ENCODE data around the gene DCHS2.

Gene DCHS2

DNA sequence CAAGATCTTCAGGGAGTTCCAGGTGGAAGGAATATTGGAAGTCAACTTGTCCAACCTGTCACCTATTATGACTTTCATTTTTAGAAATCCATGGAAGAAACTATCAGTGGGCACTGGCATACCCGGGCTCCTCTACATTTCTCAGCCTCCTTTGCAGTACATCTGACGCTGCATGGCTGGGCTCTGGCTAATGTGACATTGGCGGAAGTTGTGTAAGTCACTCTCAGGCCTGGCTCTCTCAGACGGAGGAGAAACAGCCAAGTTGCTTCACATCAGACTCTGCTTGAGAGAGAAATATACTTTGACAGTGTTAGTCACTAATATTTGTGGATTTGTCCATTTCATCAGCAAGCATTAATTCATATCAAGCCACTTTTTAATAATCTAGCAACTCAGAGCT lies 4.5 kb downstream of the DCHS2 start:
- no peak for DNase-seq

DNA sequence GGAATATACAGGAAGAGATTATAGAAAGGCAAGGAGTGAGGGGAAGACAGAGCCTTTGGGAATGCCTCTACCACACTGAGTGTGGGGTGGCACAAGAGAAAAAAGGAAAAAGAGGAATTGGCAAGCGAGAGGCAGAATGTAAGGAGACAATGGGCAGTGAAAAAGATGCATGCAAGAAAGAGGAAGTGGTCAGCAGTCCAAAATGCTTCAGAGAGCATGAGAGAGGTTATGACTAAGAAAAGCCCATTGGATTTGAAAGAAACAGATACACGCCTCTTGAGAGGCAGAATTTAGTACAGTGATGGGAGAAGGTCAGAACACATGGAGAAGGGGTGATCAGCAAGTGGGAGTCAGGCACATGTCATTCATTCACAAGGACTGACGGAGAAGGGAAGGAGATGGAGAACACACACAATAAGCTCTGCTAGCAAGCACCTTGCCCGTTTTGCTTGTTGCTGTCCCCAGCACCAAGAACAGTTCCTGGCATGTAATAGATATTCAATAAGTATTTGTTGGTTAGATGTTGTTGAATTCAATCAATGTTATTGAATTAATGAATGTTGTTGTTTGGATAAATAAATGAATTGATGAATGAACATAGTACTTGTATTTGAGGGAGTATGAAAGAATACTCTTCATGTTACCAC lies 6.3 kb downstream of the DCHS2 start:
- DNase-seq: no peak

DNA sequence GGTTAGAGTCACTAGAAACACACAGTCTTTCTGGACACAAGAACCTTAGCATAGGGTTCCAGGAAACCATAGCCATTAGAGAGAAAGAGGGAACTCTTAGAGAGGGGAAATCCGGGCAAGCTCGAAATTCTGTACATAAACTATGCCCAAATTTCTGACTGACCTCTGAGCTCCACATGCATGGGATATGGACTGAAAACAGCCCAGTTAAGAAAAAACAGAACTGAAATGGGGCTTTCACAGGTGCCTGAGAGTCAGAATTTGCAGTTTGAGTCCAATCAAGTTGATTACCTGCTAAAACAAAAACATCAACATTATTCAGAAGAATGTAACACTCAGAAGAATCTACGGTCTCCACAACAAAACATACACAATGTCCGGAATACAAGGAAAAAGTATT lies 13.1 kb downstream of the DCHS2 start:
- no peak for DNase-seq

DNA sequence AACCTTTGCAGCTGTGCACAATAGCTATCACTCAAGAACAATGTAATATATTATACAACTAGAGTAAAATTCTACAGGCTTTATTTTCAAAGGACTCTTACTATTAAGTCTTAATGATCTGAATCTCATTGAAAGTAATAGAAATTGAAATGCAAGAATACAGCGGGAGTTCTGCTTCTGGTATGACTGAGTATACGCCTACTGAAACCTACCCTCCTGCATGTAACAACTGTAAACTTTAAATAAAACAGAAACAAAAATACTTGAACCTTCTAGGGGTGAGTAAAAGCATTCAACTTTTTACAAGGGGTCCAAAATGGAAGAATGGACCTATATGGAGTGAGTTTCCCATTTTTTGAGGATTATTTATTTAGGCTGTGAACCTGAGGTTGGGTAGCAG lies 13.5 kb downstream of the DCHS2 start:
- no peak for DNase-seq

DNA sequence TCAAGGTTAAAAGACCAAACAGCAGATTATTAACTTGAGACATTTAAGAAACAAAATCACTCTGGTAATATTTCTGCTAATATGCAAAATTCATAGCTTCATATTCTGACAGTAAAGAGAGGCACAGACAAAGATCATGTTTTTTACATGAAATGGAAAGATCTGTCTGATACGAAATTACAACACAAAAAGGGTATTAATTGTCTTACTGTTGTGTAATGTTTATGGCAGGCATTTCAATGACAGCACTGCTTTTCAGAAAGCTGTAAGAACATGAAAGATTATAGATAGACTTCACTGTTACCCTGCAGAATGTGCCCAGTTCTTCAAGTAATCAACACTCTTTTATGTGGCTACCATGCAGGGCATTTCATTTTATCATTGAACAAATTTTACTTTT lies 15.4 kb downstream of the DCHS2 start:
- no peak for DNase-seq

DNA sequence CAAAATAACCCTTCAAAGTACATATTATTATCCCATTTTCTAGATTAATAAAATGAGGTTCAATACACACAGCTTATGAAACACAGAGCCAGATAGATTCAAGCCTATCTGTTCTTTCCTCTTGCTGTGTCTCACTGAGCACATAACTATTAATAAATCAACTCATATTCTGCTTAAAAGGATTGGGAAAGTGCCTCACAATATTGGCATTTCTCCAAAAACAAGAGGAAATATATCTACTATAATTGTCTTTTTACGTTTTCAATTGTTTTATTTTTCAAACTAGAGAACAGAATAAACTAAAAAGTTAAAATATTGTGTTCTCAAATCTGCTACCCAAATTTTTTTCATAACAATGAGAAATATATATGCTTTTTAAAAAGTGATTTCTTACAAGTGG lies 15.8 kb downstream of the DCHS2 start:
- DNase-seq: no peak

DNA sequence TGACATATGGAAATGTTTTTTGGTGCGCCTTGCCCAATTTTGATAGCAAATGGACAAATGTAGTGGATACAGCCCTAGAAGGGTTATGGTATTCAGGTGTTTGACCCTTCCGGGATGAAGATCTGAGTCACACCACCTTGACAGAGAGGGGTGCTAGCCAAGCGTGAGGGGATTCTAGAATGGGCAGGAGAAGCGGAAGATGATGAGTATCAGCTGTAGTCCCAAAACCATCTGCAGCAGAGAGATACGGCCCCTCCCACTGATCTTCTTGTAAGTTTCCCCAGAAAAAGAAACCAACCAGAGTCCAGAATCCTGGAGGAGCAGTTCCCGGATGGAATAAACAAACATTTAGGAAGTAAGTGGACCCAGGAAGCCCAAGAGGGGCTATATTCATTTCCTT lies 18.1 kb downstream of the DCHS2 start:
- DNase-seq: no peak

DNA sequence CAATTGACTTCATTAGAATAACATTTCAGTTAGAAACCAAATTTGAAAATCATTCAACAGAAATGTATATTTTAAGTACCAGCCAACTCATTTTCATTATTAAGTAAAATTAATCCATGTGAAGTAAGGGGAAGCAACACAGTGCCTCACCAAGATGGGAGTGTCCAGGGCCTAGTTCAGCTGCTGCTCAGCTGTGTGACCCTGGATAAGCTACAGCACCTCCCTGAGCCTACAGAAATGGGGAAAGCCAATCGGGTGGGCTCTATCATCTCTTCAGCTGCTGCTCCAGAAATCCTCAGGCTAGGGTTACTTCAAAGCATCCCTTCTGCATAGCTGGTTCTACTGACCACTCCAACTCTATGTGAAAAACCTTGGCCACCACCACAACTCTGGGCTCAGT lies 18.7 kb downstream of the DCHS2 start:
- no peak for DNase-seq

DNA sequence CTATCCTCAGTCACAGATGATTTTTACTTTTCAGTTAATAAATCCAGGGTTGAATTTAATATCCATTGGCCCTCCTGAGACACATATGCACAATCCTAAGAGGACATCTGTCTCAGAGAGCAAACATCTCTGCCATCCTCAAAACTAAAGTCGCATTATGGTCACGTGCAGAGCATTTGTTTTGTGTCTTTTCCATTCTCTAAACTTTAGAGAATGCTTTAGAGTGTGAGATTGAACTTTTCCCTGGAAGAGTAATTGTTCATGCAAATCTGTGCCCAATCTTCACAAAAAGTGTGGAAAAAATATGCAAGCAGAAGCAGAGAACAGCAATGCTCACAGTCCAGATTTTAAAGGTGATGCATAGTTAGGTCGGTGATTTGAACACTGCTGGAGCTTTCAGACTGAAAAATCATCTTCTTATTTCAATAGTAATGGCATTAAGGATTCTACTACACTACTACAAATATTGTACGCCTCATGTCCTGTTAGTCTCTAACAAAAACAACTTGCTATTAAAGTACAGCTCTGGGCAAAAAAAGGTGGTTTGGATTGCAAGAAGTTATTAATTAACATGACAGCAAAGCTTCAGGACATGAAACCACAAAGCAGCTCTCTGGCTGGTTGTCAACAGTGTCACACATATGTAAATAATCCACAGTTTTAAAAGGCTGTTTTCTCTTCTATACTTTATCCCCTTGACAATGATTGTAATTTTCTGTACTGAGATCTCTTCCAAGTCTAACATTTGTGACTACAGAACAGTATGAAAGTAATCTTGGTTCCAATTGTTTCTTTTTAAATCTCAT lies 19.9 kb downstream of the DCHS2 start:
- no peak for DNase-seq

DNA sequence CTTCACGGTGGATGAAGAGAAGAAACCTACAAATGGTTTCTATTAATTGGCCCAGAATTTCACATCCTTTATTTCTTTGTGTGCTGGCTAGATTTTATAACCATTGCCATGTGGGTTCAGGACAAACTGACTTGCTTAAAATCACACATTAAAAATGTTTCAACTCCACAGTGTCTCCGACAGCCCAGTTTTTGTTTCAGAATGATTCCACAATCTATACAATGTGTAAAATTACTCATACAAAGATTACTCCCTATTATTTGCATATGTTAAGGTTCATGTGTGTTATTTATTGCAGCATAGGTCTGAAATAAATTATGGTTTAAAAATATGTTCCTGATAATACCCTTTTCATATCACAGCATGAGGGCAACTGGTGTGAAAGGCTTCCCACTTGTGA lies 20.6 kb downstream of the DCHS2 start:
- DNase-seq: no peak

DNA sequence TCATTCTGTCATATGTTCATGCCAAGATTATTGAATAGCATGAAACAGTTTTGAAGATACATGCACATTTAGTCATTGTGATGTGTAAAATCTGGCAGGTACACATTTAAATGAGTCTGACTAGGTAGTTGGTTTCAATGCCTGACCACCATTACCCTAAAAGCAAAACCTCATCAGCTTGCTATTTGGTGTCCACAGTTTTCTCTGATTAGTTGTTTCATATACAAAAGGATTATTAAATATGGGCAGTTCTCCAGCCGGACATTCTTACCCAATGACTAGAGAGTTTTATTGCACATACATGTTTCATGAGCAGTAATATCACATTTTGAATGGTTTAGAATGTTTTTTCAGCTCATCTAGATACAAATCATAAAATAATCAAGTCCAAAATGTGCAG lies 23.7 kb downstream of the DCHS2 start:
- DNase-seq: no peak

DNA sequence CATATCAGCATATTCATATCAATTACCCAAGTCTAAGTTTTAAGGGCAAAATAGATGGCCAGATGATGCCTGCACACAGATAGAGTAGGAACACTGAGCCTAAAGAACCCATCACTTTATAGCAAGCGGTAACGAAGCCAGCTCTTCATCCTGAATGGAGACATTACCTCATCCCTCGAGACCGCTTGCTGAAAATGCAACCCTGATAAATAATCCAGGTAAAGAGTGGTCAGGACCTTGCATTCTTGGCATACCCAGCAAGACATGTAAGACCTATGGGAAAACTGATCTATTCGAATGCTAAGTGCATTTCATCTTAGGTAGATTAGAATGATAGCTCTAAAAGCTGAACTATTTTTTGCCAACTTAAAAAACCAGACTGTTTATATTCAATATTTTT lies 25.3 kb downstream of the DCHS2 start:
- DNase-seq: no peak

DNA sequence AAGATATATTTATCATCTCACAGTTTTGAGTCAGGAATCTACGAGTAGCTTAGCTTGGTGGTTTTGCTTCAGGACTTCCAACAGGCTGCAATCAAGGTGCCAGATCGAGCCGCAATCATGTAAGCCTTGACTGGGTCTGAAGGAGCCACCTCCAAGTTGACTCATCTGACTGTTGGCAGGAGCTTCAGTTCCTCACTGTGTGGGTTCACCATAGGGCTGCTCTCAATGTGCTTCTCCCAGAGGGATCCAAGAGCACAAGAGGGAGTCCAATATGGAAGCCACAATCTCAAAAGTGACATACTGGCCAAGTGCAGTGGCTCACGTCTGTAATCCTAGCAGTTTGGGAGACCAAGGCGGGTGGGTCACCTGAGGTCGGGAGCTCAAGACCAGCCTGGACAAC lies 26.5 kb downstream of the DCHS2 start:
- no peak for DNase-seq

DNA sequence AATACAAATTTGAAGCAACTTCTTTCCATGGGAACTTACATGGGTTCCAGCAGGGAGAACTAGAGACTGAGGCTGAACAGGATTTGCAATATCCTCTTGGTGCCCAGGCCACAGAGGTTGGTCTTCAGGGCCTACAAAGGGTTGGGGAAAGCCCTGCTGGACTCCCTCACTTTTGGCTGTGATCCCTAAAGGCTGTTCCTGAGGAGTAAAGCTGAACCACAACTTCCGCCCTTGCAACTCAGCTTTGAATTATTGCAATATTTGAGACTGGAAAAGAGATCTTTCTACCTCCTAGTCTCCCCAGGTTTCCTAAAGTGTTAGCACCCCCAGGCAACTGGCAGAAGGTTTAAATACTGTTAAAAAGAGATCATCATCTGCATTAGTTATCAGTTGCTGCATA lies 26.9 kb downstream of the DCHS2 start:
- DNase-seq: no peak

DNA sequence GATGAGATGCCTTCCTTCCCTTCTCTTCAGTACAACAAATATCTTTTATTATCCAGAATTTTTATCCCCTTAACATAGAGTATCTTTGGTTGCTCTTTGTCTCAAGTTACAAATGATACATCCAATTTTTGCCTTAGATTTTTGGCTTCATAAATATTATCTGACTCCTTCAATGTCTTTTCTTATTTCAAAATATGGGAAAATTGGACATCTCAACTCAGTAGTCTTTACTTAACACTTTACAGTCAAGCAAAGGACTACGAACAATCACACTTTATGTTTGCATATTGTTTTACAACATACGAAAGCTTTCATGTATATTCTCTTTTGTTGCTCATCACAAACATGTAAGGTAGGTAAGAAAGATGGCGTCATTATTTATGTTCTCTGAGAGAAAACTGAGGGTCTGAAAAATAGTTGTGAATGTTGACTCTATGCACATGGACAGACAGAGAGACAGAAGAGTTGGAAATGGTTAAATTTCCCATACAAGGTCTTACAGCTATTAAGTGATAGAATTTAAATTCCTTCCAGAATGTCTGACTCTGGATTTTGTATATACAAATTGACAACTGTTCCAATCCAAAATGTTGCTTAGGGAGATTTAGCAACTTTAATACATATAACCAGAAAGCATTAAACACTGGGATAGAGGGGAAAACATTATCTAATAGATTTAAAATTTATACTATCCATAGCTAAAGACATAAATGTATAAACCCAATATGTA lies 29.4 kb downstream of the DCHS2 start:
- DNase-seq: no peak

DNA sequence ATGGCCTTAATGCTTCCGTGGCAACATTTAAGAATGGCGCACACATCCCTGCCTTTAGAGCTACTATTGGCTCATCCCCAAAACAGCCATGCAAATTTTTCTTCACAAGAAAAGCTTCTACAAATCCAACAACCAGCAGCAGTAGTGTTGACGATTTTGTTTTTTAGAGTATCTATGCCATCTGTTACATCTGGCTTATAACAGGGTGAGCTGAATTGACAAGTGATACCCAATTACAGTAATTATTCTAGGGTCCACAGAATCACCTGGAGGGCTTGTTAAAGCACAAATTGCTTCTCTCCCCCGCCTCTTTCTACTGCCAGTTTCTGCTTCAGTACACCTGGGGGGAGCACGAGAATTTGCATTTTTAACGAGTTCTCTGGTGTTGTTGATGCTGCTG lies 34.1 kb downstream of the DCHS2 start:
- DNase-seq: no peak

DNA sequence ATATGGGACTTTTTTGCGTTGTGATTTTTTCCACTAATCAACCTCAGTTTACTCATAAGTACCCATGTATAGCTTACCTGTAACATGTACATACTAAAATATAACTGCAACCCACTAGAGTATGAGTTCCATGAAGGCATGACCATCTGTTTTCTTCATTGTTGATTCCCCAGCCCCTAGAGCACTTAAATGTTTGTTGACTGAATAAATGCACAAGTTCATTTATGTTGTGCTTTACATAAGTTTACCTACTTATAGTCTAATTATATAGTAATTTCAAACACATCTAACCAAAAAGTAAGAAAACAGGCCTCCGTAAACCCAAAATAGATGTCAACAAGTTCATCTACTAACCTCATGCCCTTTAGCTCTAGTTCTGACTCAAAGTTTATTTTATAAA lies 34.7 kb downstream of the DCHS2 start:
- no peak for DNase-seq

DNA sequence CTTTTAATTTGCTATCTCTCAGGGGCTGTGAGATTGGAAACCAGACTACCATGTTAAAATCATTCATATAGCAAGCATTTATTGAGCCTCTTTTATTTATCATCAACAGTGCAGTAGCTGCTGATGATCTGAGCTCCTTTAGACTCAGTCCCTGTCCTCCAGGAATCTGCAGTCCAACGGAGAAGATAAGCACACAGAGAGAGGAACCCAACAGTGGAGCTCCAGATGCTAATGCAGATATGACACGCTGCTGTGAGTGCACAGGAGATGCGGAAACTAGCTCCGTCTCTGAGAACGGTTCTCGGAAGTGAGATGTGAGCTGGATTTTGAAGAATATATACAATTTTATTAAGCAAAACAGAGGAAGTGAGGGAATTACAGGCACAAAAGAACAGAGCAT lies 35.4 kb downstream of the DCHS2 start:
- no peak for DNase-seq

DNA sequence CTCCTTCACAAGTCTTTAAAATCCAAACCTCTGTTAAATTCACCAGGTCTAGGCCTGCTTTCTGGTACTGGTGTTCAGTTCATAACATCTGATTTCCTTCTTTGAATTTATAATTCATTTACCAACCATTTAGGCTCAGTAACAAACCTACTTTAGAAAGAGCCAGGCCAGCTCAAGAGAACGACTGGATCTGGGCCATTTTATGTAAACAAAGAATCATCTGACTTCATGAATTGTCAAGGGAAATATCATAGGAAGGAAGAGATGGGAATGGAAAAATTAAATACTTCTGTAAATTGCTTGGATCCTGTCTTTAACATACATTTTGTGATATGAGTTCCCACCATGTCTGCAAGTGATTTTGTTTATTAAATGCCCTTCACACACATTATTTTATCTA lies 36.5 kb downstream of the DCHS2 start:
- DNase-seq: no peak

DNA sequence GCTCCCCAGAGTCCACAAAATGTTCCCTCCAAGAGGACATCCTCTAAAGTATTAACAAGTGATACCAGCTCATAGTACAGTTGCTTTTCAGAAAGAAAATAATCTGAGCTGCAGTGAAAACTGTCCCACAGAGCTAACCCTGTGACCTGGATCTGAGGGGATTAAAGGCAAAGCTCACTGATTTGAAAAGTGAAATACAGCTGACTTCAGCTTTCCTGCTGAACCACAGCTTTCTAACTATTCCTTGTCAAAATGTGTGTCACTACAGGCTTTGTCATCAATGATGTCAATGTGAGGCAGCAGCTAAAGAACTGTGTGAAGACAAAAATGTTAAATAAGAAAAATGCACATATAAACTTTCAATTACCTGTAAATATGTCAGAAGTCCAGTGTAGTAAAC lies 36.9 kb downstream of the DCHS2 start:
- no peak for DNase-seq

DNA sequence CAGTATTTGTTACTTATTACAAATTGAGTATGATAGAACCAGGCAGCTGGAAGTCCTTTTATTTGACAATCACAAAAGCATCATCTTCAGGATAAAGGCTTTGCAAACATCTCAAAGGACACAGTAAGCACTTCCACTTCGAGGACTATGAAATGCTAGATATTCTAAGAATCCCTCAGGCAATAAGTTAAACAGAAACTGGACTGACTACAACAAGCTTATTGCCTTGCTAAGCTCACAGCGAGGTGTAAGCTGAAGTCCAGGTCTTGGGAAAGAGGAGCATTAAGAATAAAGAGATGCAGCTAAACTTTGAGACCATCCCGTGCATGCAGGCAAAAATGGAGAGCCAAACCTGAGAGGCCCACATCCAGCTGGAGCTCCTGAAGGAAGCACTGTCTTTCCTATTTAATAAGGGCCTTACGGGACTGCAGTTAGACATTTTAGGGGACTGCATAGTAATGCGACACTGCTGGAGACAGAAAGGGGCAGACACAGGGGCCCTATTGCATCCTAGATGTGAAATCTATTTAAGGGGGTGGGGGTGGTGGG lies 38.7 kb downstream of the DCHS2 start:
- no peak for DNase-seq

DNA sequence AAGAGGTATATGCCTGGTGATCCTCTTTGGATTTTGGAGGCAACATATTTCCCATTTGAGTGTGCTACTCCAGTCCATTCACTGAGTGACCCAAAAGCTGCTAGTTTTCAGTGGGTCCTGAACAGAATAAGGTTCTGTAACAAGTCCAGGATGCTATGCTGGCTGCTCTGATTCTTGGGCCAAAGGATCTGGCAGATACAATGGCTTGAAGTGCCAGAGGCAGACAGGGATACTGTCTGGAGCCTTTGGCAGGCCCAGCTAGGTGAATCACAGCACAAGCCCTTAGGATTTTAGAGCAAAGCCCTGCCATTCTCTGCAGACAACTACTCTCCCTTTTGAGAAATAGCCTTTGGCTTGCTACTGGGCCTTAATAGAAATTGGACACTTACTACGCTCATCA lies 40.6 kb downstream of the DCHS2 start:
- DNase-seq: no peak

DNA sequence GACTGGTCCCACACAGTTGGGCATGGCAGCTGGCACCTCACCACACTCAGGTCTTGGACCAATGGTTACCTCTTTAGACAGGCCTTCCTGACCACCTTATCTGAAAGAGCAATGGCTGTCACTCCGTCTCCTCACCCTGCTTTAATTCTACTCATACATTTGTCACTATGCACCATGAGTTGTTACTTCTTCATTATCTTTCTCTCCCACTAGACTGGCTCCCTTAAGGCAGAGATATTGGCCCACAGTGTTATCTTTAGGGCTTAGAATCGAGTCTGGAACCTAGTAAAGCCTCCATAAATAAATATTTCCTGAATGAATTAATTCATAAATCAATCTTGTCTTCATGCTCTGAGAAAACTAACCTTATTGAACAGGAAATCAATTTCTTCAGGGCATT lies 46.6 kb downstream of the DCHS2 start:
- no peak for DNase-seq

DNA sequence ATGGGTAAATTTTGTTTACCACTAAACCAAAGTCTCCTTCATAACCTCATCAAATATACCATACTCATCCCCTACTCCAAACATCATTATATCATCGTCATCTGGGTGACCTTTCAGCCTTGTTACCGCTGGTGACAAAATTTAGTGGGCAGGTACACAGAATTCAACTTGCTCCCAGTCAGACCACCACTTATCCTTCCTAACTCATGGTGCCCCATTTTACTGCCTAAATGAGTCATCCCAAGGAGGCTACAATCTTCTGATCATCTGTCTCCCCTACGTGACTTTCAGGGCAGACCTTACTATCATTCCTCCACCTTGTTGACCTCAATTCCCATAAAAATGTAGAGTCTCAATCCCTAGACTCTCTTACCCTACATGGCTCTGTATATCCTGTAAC lies 49.6 kb downstream of the DCHS2 start:
- DNase-seq: no peak
